Smooth muscle cell (in vitro differentiated cells): ENCODE data around the gene KLHL15. TPM values are rescaled to one million over a fixed set of nuclear protein-coding genes. Genes with fewer than 3 reads are reported as not detected.

Experiments
- DNase-seq: peaks from one replicate; lab custom pipeline; 2025; ENCODE audit not compliant: unreplicated experiment; lab: John Stamatoyannopoulos, UW
- H2AFZ ChIP-seq: fragments of 200-600 bp; sonication (generic); 2 replicates; pipeline ENCODE4 v1.6.0; 2016; ENCODE audit warnings: antibody characterized with exemption, low read depth, mild to moderate bottlenecking
- H3F3A ChIP-seq: fragments of 200-600 bp; sonication (generic); 2 replicates; pipeline ENCODE4 v1.6.0; 2017; ENCODE audit warnings: antibody characterized with exemption, low read depth
- H3K27ac ChIP-seq: fragments of 200-600 bp; sonication (generic); 2 replicates; pipeline ENCODE4 v1.5.1; 2016; ENCODE audit warnings: low read depth, mild to moderate bottlenecking
- H3K27me3 ChIP-seq: fragments of 200-600 bp; sonication (generic); 2 replicates; pipeline ENCODE4 v1.6.1; 2016; ENCODE audit warnings: low read depth, mild to moderate bottlenecking
- H3K36me3 ChIP-seq: fragments of 200-600 bp; sonication (generic); 2 replicates; pipeline ENCODE4 v1.5.1; 2016; ENCODE audit warnings: low read depth
- H3K4me1 ChIP-seq: fragments of 200-600 bp; sonication (generic); 2 replicates; pipeline ENCODE4 v1.5.1; 2016; ENCODE audit warnings: low read depth
- H3K4me2 ChIP-seq: fragments of 200-600 bp; sonication (generic); 2 replicates; pipeline ENCODE4 v1.6.0; 2016; ENCODE audit warnings: mild to moderate bottlenecking
- H3K4me3 ChIP-seq: fragments of 200-600 bp; sonication (generic); 2 replicates; pipeline ENCODE4 v1.5.1; 2016; ENCODE audit warnings: mild to moderate bottlenecking
- H3K79me2 ChIP-seq: fragments of 200-600 bp; sonication (generic); 2 replicates; pipeline ENCODE4 v1.6.0; 2016; ENCODE audit warnings: low read depth, mild to moderate bottlenecking
- H3K9ac ChIP-seq: fragments of 200-600 bp; sonication (generic); 2 replicates; pipeline ENCODE4 v1.6.0; 2016; ENCODE audit warnings: low read depth
- H3K9me3 ChIP-seq: fragments of 200-600 bp; sonication (generic); replicated peaks from 2 replicates; pipeline ENCODE4 v1.5.1; 2016; ENCODE audit warnings: low read depth
- H4K20me1 ChIP-seq: fragments of 200-600 bp; sonication (generic); 2 replicates; pipeline ENCODE4 v1.6.0; 2016; ENCODE audit warnings: low read depth
- WGBS: methylation state at CpG from one replicate; pipeline ENCODE4 v1.1.7; 2016; ENCODE audit warnings: low lambda C conversion rate; 5-methylcytosine and 5-hydroxymethylcytosine counted together
- polyA plus RNA-seq: library from polyadenylated mRNA; unstranded; fragments of >200 nt; fragmentation: Nextera tagmentation; extraction: Ambion mirVana; gene quantifications from 2 replicates; pipeline ENCODE4 v1.2.1, GENCODE V29; 2016
- total RNA-seq: library from RNA; depleted of rRNA; stranded (reverse); fragments of >200 nt; gene quantifications from 2 replicates; pipeline ENCODE4 v1.2.3, GENCODE V29; 2014
- TF ChIP-seq, protein P1 (sequence below): fragments of 200-600 bp; sonication (generic); IDR thresholded peaks from 2 replicates; pipeline ENCODE4 v1.5.1; 2017; ENCODE audit warnings: borderline replicate concordance, mild to moderate bottlenecking, antibody characterized with exemption; ENCODE audit not compliant: insufficient read depth, poor library complexity, severe bottlenecking

Gene KLHL15
- total and polyA plus RNA-seq, 2 experiments from 2014 or later, result 16.8 to 53.3 TPM

- WGBS, result 27% methylated on average over 1 of the region's 1 CpG
- Histone ChIP-seq H3K27me3 (no peaks in the 10 kb centered on the region), H3K4me1 (peaks cover 20% of the 10 kb centered on the region), H3K36me3 (no peaks in the 10 kb centered on the region), H2AFZ (no peak overlapping the region), H3K4me2 (peak overlapping the region; percentile 88), H3K79me2 (peaks cover 65% of the 10 kb centered on the region), H3K9ac (peak overlapping the region; percentile 90), H3K9me3 (no peaks in the 10 kb centered on the region), H3F3A (no peaks in the 10 kb centered on the region), H3K27ac (no peak overlapping the region), H3K4me3 (peak overlapping the region; percentile 84), H4K20me1 (peaks cover 59% of the 10 kb centered on the region)
- no peak for DNase-seq
- TF ChIP-seq, protein P1, sequence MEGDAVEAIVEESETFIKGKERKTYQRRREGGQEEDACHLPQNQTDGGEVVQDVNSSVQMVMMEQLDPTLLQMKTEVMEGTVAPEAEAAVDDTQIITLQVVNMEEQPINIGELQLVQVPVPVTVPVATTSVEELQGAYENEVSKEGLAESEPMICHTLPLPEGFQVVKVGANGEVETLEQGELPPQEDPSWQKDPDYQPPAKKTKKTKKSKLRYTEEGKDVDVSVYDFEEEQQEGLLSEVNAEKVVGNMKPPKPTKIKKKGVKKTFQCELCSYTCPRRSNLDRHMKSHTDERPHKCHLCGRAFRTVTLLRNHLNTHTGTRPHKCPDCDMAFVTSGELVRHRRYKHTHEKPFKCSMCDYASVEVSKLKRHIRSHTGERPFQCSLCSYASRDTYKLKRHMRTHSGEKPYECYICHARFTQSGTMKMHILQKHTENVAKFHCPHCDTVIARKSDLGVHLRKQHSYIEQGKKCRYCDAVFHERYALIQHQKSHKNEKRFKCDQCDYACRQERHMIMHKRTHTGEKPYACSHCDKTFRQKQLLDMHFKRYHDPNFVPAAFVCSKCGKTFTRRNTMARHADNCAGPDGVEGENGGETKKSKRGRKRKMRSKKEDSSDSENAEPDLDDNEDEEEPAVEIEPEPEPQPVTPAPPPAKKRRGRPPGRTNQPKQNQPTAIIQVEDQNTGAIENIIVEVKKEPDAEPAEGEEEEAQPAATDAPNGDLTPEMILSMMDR, result no peak
Observed at GRCh38 chrX:24023544-24023943, 3.4 kb downstream of the KLHL15 start.

DNA sequence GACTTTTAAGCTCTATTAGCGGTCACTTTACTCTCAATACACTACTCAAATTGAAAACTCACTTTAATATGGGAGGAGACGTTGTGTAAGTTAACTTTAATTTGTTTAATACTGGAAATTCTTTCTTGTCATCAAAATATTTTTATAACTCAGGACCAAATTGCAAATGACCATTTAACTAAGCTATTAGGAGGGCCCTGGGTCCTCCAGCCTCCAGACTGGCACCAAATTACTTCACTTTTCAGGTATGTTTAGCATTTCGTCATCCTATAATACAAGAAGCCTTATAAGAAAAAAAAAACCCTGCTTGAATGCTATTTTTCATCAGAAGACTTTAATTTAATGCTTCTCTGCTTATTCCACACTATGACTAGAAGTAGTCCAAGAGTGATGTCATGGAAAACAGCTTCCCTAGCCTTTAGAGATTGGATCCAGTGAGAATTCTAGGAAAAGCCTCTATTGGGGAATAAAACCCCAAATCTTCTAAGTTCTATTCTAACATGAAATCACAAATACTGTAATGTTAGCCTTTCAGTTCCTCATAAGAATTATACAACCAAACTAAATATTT lies 6.6 kb downstream of the KLHL15 start:
- H2AFZ ChIP-seq, result no peak overlapping the region
- H4K20me1 ChIP-seq, result peaks cover 91% of the 10 kb centered on the region
- peak overlapping the region; percentile 36 for H3K27ac ChIP-seq
- no peaks in the 10 kb centered on the region for H3F3A ChIP-seq
- H3K4me2 ChIP-seq, result peak overlapping the region; percentile 55
- H3K36me3 ChIP-seq, result no peaks in the 10 kb centered on the region
- no peaks in the 10 kb centered on the region for H3K9me3 ChIP-seq
- TF ChIP-seq, protein P1, result no peak
- peaks cover 11% of the 10 kb centered on the region for H3K4me1 ChIP-seq
- peak overlapping the region; percentile 23 for H3K9ac ChIP-seq
- DNase-seq, result no peak
- WGBS, result 90% methylated on average over 3 of the region's 3 CpGs
- peaks cover 97% of the 10 kb centered on the region for H3K79me2 ChIP-seq
- H3K4me3 ChIP-seq, result no peak overlapping the region
- H3K27me3 ChIP-seq, result no peaks in the 10 kb centered on the region

DNA sequence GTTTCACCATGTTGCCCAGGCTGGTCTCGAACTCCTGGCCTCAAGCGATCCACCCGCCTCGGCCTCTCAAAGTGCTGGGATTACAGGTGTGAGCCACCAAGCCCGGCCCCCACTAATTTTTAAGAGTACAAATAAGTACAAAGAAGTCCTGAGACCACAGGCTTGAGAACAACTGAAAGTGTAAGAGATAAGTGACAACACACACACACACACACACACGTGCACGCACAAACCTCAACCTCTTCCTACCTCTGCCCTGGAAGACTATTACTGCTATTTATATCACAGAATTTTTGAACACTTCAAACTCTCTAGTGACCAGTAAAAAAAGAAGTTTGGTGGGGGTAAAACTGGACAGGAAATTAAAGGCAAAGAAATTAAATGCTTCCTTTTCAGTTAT lies 7.5 kb downstream of the KLHL15 start:
- no peak for DNase-seq
- no peaks in the 10 kb centered on the region for H3K9me3 ChIP-seq
- H3K9ac ChIP-seq, result no peak overlapping the region
- H3K27ac ChIP-seq, result peak overlapping the region; percentile 36
- peaks cover 100% of the 10 kb centered on the region for H3K79me2 ChIP-seq
- WGBS, result 97% methylated on average over 7 of the region's 7 CpGs
- peak overlapping the region; percentile 55 for H3K4me2 ChIP-seq
- H3F3A ChIP-seq, result no peaks in the 10 kb centered on the region
- peaks cover 94% of the 10 kb centered on the region for H4K20me1 ChIP-seq
- no peak overlapping the region for H3K4me3 ChIP-seq
- no peaks in the 10 kb centered on the region for H3K36me3 ChIP-seq
- H3K4me1 ChIP-seq, result peaks cover 11% of the 10 kb centered on the region
- no peak overlapping the region for H2AFZ ChIP-seq
- TF ChIP-seq, protein P1, result no peak
- H3K27me3 ChIP-seq, result no peaks in the 10 kb centered on the region

DNA sequence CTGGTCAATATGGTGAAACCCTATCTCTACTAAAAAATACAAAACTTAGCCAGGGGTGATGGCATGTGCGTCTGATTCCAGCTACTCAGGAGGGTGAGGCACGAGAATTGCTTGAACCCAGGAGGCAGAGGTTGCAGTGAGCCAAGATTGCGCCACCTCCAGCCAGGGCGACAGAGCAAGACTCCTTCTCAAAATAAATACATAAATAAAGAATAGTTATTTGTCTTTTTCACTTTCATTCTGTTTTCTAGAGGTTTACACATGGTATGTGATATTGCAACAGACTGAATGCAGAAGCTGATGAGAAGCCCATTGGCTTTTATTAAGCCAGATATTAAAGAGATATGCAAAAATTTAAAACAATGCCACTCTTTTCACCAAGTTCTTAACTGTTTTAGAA lies 8.2 kb downstream of the KLHL15 start:
- Histone ChIP-seq H3F3A (no peaks in the 10 kb centered on the region), H3K27ac (no peak overlapping the region), H3K79me2 (peaks cover 100% of the 10 kb centered on the region), H4K20me1 (peaks cover 94% of the 10 kb centered on the region), H2AFZ (no peak overlapping the region), H3K4me2 (no peak overlapping the region), H3K9ac (no peak overlapping the region), H3K9me3 (no peaks in the 10 kb centered on the region), H3K36me3 (no peaks in the 10 kb centered on the region), H3K4me1 (peaks cover 11% of the 10 kb centered on the region), H3K4me3 (no peak overlapping the region), H3K27me3 (no peaks in the 10 kb centered on the region)
- 92% methylated on average over 4 of the region's 4 CpGs for WGBS
- TF ChIP-seq, protein P1, result no peak
- no peak for DNase-seq
